Hepatocyte (in vitro differentiated cells): ENCODE results near the gene CHST15. TPM values are rescaled to one million over a fixed set of nuclear protein-coding genes. Genes with fewer than 3 reads are reported as not detected.
"Not testable (repeated sequence)": the region's sequence is repeated elsewhere in the genome, so short reads cannot be mapped to it uniquely, and the experiment has no call there.

Source experiments
- DNase-seq: peaks from one replicate; pipeline ENCODE4 v3.0.0-alpha.2; 2016; ENCODE audit warnings: low spot score
- H2AFZ ChIP-seq: fragments of 200-600 bp; sonication (generic); 2 replicates; pipeline ENCODE4 v1.6.0; 2016; ENCODE audit warnings: antibody characterized with exemption, mild to moderate bottlenecking
- H3K27ac ChIP-seq: fragments of 200-600 bp; sonication (generic); 2 replicates; pipeline ENCODE4 v1.5.1; 2016; ENCODE audit warnings: mild to moderate bottlenecking
- H3K27me3 ChIP-seq: fragments of 200-600 bp; sonication (generic); 2 replicates; pipeline ENCODE4 v1.6.1; 2016
- H3K36me3 ChIP-seq: fragments of 200-600 bp; sonication (generic); replicated peaks from 2 replicates; pipeline ENCODE4 v1.5.1; 2016; ENCODE audit warnings: low read depth; ENCODE audit not compliant: insufficient read depth
- H3K4me1 ChIP-seq: fragments of 200-600 bp; sonication (generic); 2 replicates; pipeline ENCODE4 v1.5.1; 2016; ENCODE audit warnings: mild to moderate bottlenecking, moderate library complexity; ENCODE audit not compliant: insufficient read depth
- H3K4me2 ChIP-seq: fragments of 200-600 bp; sonication (generic); 2 replicates; pipeline ENCODE4 v1.6.0; 2016
- H3K4me3 ChIP-seq: fragments of 200-600 bp; sonication (generic); 2 replicates; pipeline ENCODE4 v1.5.1; 2016; ENCODE audit warnings: mild to moderate bottlenecking
- H3K79me2 ChIP-seq: fragments of 200-600 bp; sonication (generic); 2 replicates; pipeline ENCODE4 v1.6.0; 2017; ENCODE audit warnings: mild to moderate bottlenecking
- H3K9me2 ChIP-seq: fragments of 200-600 bp; sonication (generic); replicated peaks from 2 replicates; pipeline ENCODE4 v1.6.0; 2017; ENCODE audit warnings: mild to moderate bottlenecking; ENCODE audit not compliant: insufficient read depth
- H3K9me3 ChIP-seq: fragments of 200-600 bp; sonication (generic); 2 replicates; pipeline ENCODE4 v1.5.1; 2016; ENCODE audit warnings: low read depth, mild to moderate bottlenecking
- H4K20me1 ChIP-seq: fragments of 200-600 bp; sonication (generic); 2 replicates; pipeline ENCODE4 v1.6.0; 2016; ENCODE audit warnings: mild to moderate bottlenecking; ENCODE audit not compliant: insufficient read depth, poor library complexity, severe bottlenecking
- EZH2 ChIP-seq: fragments of 200-600 bp; sonication (generic); IDR thresholded peaks from 2 replicates; pipeline ENCODE4 v1.6.1; 2016; ENCODE audit warnings: antibody characterized with exemption, mild to moderate bottlenecking, borderline replicate concordance
- EZH2phosphoT487 ChIP-seq: fragments of 200-600 bp; sonication (generic); IDR thresholded peaks from one replicate; pipeline ENCODE4 v1.6.1; 2018; ENCODE audit warnings: antibody characterized with exemption, mild to moderate bottlenecking, low read depth, moderate library complexity; ENCODE audit not compliant: unreplicated experiment, severe bottlenecking
- WGBS: methylation state at CpG from one replicate; pipeline ENCODE4 v1.1.6; 2016; ENCODE audit warnings: low lambda C conversion rate; ENCODE audit errors: missing lambda C conversion rate; 5-methylcytosine and 5-hydroxymethylcytosine counted together
- polyA plus RNA-seq: library from polyadenylated mRNA; unstranded; fragments of >200 nt; fragmentation: Nextera tagmentation; extraction: Ambion mirVana; gene quantifications from 2 replicates; pipeline ENCODE4 v1.2.1, GENCODE V29; 2016
- total RNA-seq: library from RNA; depleted of rRNA; stranded (reverse); fragments of >200 nt; gene quantifications from 2 replicates; pipeline ENCODE4 v1.2.3, GENCODE V29; 2014
- TF ChIP-seq, protein P1 (sequence below): fragments of 200-600 bp; sonication (generic); IDR thresholded peaks from 2 replicates; pipeline ENCODE4 v1.5.1; 2016; ENCODE audit warnings: antibody characterized with exemption, mild to moderate bottlenecking; ENCODE audit not compliant: poor library complexity

Gene CHST15
- total and polyA plus RNA-seq, 2 experiments from 2014 or later = 3.9 to 4.5 TPM

DNA sequence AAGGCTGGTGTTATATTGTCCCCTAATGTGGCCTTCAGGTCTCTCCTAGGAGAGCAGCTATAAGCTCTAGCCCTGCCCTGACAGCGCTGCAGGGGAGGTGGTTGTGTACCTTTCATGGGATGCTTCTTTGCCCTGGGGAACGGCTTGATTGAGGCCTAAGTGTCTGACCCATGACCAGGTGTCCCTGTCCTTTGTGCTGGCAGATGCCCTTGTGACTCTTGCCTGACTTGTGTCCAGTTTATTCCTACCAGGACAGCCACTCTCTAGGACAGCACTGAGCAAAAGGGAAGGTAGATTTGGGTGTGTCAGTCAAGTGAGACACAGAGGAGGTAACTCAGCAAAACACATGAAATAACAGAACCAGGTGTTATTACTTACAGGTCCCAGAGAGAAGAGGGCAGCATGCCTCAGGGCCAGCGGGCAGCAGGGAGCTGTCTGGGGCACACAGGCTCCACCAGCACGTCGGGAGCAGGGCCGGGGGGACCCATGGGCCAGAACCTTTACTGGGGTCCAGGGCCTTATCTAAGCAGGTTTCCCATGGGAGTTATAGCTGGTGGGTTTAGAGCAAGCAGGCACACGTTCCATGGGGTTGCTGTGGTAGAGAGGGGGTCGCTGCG is 10.7 kb upstream of the CHST15 start:
- Histone ChIP-seq H3K79me2 (no peaks in the 10 kb centered on the region), H3K4me3 (no peak overlapping the region), H3K4me2 (no peak overlapping the region), H3K9me3 (no peaks in the 10 kb centered on the region), H3K36me3 (no peaks in the 10 kb centered on the region), H4K20me1 (no peaks in the 10 kb centered on the region), H2AFZ (no peak overlapping the region), H3K27me3 (no peaks in the 10 kb centered on the region), H3K27ac (no peak overlapping the region), H3K4me1 (peaks cover 11% of the 10 kb centered on the region), H3K9me2 (no peaks in the 10 kb centered on the region)
- 92% methylated on average over 9 of the region's 9 CpGs for WGBS
- TF ChIP-seq, protein P1, sequence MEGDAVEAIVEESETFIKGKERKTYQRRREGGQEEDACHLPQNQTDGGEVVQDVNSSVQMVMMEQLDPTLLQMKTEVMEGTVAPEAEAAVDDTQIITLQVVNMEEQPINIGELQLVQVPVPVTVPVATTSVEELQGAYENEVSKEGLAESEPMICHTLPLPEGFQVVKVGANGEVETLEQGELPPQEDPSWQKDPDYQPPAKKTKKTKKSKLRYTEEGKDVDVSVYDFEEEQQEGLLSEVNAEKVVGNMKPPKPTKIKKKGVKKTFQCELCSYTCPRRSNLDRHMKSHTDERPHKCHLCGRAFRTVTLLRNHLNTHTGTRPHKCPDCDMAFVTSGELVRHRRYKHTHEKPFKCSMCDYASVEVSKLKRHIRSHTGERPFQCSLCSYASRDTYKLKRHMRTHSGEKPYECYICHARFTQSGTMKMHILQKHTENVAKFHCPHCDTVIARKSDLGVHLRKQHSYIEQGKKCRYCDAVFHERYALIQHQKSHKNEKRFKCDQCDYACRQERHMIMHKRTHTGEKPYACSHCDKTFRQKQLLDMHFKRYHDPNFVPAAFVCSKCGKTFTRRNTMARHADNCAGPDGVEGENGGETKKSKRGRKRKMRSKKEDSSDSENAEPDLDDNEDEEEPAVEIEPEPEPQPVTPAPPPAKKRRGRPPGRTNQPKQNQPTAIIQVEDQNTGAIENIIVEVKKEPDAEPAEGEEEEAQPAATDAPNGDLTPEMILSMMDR = no peak
- no peak for TF ChIP-seq EZH2
- TF ChIP-seq EZH2phosphoT487 = no peak
- no peak for DNase-seq

DNA sequence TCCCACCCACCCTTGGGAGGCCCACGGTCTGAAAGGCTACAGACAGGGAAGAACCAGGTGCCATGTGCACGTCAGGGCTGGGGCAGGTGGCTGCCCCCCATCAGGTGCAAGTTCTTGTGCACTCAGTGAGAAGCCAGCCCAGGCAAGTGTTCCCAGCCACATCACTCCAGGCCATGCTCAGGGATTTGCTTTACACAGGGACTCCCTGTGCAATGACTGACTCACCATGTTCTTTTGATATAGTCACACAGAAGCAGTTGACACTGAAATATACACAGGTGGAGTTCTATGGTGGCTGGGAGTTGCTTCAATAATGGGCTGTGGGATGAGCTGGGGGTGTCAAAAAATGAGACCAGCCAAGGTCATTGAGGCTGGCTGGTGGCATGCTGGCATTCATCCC is 8.0 kb upstream of the CHST15 start:
- no peaks in the 10 kb centered on the region for H3K9me3 ChIP-seq

DNA sequence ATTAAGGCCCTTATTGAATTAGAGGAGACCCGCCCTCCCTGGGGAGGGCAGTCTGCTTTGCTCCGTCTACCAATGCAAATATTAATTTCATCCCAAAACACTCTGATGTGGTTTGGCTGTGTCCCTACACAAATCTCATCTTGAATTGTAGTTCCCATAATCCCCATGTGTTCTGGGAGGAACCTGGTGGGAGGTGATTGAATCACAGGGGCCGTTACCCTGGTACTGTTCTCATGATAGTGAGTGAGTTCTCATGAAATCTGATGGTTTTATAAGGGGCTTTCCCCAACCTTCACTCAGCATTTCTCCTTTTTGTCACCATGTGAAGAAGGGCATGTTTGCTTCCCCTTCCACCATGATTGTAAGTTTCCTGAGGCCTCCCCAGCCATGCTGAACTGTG is 7.3 kb upstream of the CHST15 start:
- not testable (repeated sequence) for H4K20me1 ChIP-seq, H3K4me2 ChIP-seq, H3K36me3 ChIP-seq, H3K9me3 ChIP-seq, H3K4me3 ChIP-seq, H3K27ac ChIP-seq, H2AFZ ChIP-seq, H3K4me1 ChIP-seq, H3K79me2 ChIP-seq, DNase-seq, H3K9me2 ChIP-seq
- 95% methylated on average over 3 of the region's 3 CpGs for WGBS
- H3K27me3 ChIP-seq = peaks cover 14% of the 10 kb centered on the region

More for the DNA sequence above, 8.0 kb upstream of the CHST15 start:
- DNase-seq = no peak
- H4K20me1 ChIP-seq = no peaks in the 10 kb centered on the region
- H3K4me3 ChIP-seq = no peak overlapping the region
- H3K27me3 ChIP-seq = peaks cover 14% of the 10 kb centered on the region
- no peak overlapping the region for H3K27ac ChIP-seq
- WGBS = 96% methylated on average over 2 of the region's 2 CpGs
- TF ChIP-seq EZH2 (no peak), EZH2phosphoT487 (no peak)
- TF ChIP-seq, protein P1 = no peak
- H3K9me2 ChIP-seq = no peaks in the 10 kb centered on the region
- H3K4me2 ChIP-seq = no peak overlapping the region
- peaks cover 5% of the 10 kb centered on the region for H3K4me1 ChIP-seq
- H3K79me2 ChIP-seq = no peaks in the 10 kb centered on the region
- no peaks in the 10 kb centered on the region for H3K36me3 ChIP-seq
- H2AFZ ChIP-seq = no peak overlapping the region

DNA sequence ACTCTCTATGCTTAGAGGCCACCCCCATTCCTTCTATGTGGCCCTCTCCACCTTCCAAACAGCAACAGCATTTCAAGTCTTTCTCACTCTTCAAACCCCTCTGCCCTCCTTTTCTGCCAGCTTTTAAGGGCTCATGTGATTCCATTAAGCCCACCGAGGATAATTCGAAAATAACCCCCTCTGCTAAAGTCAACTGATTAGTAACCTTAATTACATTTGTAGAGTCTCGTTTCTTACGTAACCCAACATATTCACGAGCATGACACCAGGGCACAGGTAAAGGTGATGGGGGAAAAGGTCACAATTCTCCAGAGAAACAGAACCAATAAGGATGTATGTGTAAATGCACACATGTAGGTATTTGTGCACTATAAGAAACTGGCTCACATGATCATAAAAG is 6.7 kb upstream of the CHST15 start:
- no peaks in the 10 kb centered on the region for H3K9me3 ChIP-seq
- H3K9me2 ChIP-seq = no peaks in the 10 kb centered on the region
- H3K36me3 ChIP-seq = no peaks in the 10 kb centered on the region
- peaks cover 14% of the 10 kb centered on the region for H3K27me3 ChIP-seq
- DNase-seq = no peak
- no peaks in the 10 kb centered on the region for H3K4me1 ChIP-seq
- H3K4me2 ChIP-seq = no peak overlapping the region
- H2AFZ ChIP-seq = no peak overlapping the region
- WGBS = 83% methylated on average over 5 of the region's 5 CpGs
- no peaks in the 10 kb centered on the region for H3K79me2 ChIP-seq
- H4K20me1 ChIP-seq = no peaks in the 10 kb centered on the region
- H3K4me3 ChIP-seq = no peak overlapping the region
- TF ChIP-seq EZH2 (no peak), EZH2phosphoT487 (no peak)
- TF ChIP-seq, protein P1 = no peak
- no peak overlapping the region for H3K27ac ChIP-seq
